ENCODE results near the gene SF3B3. TPM values are rescaled to one million over a fixed set of nuclear protein-coding genes. Genes with fewer than 3 reads are reported as not detected.

SF3B3 gene
- total and polyA plus RNA-seq, 2 donors (not counting 3 experiments of a cell fraction or from before 2014, with no cell fraction given) = 167 to 324 TPM

- no peak overlapping the region for H3K4me2 ChIP-seq (ENCODE audit: insufficient read depth, low read length)
- BruUV-seq (replicated peaks) = no TSS peak
- no peak overlapping the region for H3K9ac ChIP-seq (replicated peaks; ENCODE audit: extremely low read depth, insufficient read depth, low read length)
- H3K27me3 ChIP-seq (ENCODE audit: control insufficient read depth in 2 of 2, insufficient read depth in 2 of 2, low read length in 2 of 2) = no peaks in the 10 kb centered on the region
- dilution Hi-C loops (cut with MboI; ENCODE audit: extremely low pct_ligation_motif_present, low sequenced_read_pairs) = no loop called here
- no peak overlapping the region for H3K27ac ChIP-seq (ENCODE audit: insufficient read depth, low read depth, low read length)
- TF ChIP-seq FOS (IDR thresholded peaks at IDR 0.05; ENCODE audit: borderline replicate concordance, insufficient read depth, low read length) (no peak), JUN (IDR thresholded peaks at IDR 0.05; ENCODE audit: borderline replicate concordance, insufficient read depth, insufficient read length, low read depth) (no peak), MAX (IDR thresholded peaks at IDR 0.05; ENCODE audit: insufficient read depth, insufficient read length) (no peak), POLR2AphosphoS5 (IDR thresholded peaks at IDR 0.05; ENCODE audit: insufficient read depth, low read depth, low read length) (no peak), MYC (IDR thresholded peaks at IDR 0.05; ENCODE audit: low read depth, low read length) (no peak), GATA2 (IDR thresholded peaks at IDR 0.05; ENCODE audit: insufficient read depth, insufficient read length, low read depth, low read length) (no peak), EZH2 (IDR thresholded peaks at IDR 0.05; ENCODE audit: borderline replicate concordance, low read depth, low read length, severe bottlenecking) (no peak), CTCF (IDR thresholded peaks at IDR 0.05; ENCODE audit: extremely low read depth in 1 of 2, insufficient read depth in 1 of 2, low read depth in 1 of 2, low read length in 2 of 2) (no peak)
- no peaks in the 10 kb centered on the region for H3K9me3 ChIP-seq (replicated peaks; ENCODE audit: control insufficient read depth, insufficient read depth, low read length)
- H3K4me3 ChIP-seq (replicated peaks in 1 of 3; ENCODE audit: insufficient read depth in 1 of 3, low read depth in 1 of 3, low read length in 3 of 3) = no peak overlapping the region
- intact Hi-C loops (cut with micrococcal nuclease) = no loop called here
- H2AFZ ChIP-seq (ENCODE audit: low read depth, low read length) = no peak overlapping the region
- POLR2A ChIA-PET = no interaction called here
- DNase-seq (ENCODE audit: low read depth, low spot score) (no peak), FAIRE-seq (no peak)
- CTCF ChIA-PET = interaction anchor here (1.2 to 2.6 kb wide), 6 partner anchors 10 to 102 kb away, joined by 4 to 25 read pairs (median 5); no protein-coding TSS in a partner anchor
- peaks cover 73% of the 10 kb centered on the region for H3K79me2 ChIP-seq (ENCODE audit: control insufficient read depth, insufficient read depth, low read length)
- no peaks in the 10 kb centered on the region for H4K20me1 ChIP-seq (replicated peaks; ENCODE audit: control insufficient read depth, extremely low read depth, insufficient read depth, low read length)
- peaks cover 47 to 53% of the 10 kb centered on the region in 2 experiments for H3K36me3 ChIP-seq (ENCODE audit: control insufficient read depth in 2 of 2, extremely low read depth in 1 of 2, insufficient read depth in 2 of 2, low read length in 2 of 2)
- H3K4me1 ChIP-seq (ENCODE audit: control insufficient read depth, extremely low read depth, insufficient read depth, low read length) = peaks cover 18% of the 10 kb centered on the region
- H3K9me1 ChIP-seq (replicated peaks; ENCODE audit: control insufficient read depth, extremely low read depth, insufficient read depth, low read length) = no peaks in the 10 kb centered on the region
Measured at GRCh38 chr16:70551788-70552187, 28.2 kb downstream of the SF3B3 start.

Measured in endothelial cell of umbilical vein (primary cell).